HepG2 (cell line): ENCODE measurements around the gene GJD3. TPM values are rescaled to one million over a fixed set of nuclear protein-coding genes. Genes with fewer than 3 reads are reported as not detected.

Experiments used
- ATAC-seq: fragments of 200-7000 bp; cut with Tn5 transposase; 3 replicates; pipeline ENCODE4 v1.9.1; 2020; ENCODE audit warnings: mild to moderate bottlenecking, moderate library complexity
- BruUV-seq: library from RNA; stranded (reverse); fragments of 400-500 nt; replicated peaks from 2 replicates; lab custom pipeline; 2021; lab: Mats Ljungman, UMichigan
- CTCF ChIA-PET: fragments of 300-600 bp; formaldehyde crosslinking; extraction: SDS; loops from one replicate; lab custom pipeline; 2021; ENCODE audit warnings: low total read pairs, inconsistent platforms, low intra/inter-chr PET ratio; lab: Yijun Ruan, JAX
- POLR2A ChIA-PET: fragments of 350-600 bp; sonication (Branson Sonifier 250); formaldehyde crosslinking; loops from one replicate; lab custom pipeline; 2020; ENCODE audit warnings: antibody characterized with exemption, inconsistent platforms; lab: Yijun Ruan, JAX
- DNase-seq: peaks from one replicate; pipeline ENCODE4 v3.0.0-alpha.2; 2015; ENCODE audit warnings: low spot score
- FAIRE-seq: peaks from 3 replicates; lab custom pipeline; 2011; peaks lifted over from hg19 to GRCh38; lab: Jason Lieb, UNC
- H2AFZ ChIP-seq: one replicate; pipeline ENCODE4 v1.6.1; 2011; ENCODE audit warnings: low read length, inconsistent platforms
- H3K27ac ChIP-seq: fragments of 300-600 bp; 3 replicates; pipeline ENCODE4 v1.8.0; 2011; ENCODE audit warnings: mixed run types, mild to moderate bottlenecking, mixed read lengths, low read length, inconsistent platforms; ENCODE audit not compliant: insufficient read depth; ENCODE audit errors: extremely low read length
- H3K27me3 ChIP-seq, 2 experiments: fragments of 200-600 bp in 1 of 2; 2 replicates in 1 of 2; 3 replicates in 1 of 2; pipeline versions ENCODE4 v1.6.0 to v1.8.0; 2011; ENCODE audit warnings: low read length in 2 of 2, mild to moderate bottlenecking in 2 of 2, moderate library complexity in 2 of 2, inconsistent platforms in 1 of 2; ENCODE audit not compliant: insufficient read depth in 2 of 2, control insufficient read depth in 1 of 2
- H3K36me3 ChIP-seq, 2 experiments: fragments of 200-600 bp in 1 of 2; replicated peaks in 1 of 2; 2 replicates in 1 of 2; 3 replicates in 1 of 2; pipeline versions ENCODE4 v1.5.1 to v1.8.0; 2011; ENCODE audit warnings: low read length in 2 of 2, inconsistent platforms in 1 of 2; ENCODE audit not compliant: insufficient read depth in 2 of 2, control insufficient read depth in 1 of 2
- H3K4me1 ChIP-seq: 2 replicates; pipeline ENCODE4 v1.5.1; 2012; ENCODE audit warnings: low read length, inconsistent platforms; ENCODE audit not compliant: insufficient read depth
- H3K4me2 ChIP-seq: 2 replicates; pipeline ENCODE4 v1.6.0; 2011; ENCODE audit warnings: low read depth, low read length, inconsistent platforms
- H3K4me3 ChIP-seq, 3 experiments: fragments of 200-600 bp in 1 of 3; sonication (generic), shearing (Covaris generic) in 1 of 3; replicated peaks in 1 of 3; 2 replicates each; pipeline ENCODE4 v1.5.1; 2011 to 2016; ENCODE audit warnings: low read length in 3 of 3, inconsistent platforms in 2 of 3, low read depth in 2 of 3, mild to moderate bottlenecking in 2 of 3, control low read depth in 1 of 3, mixed read lengths in 1 of 3; ENCODE audit not compliant: insufficient read depth in 1 of 3
- H3K79me2 ChIP-seq: one replicate; pipeline ENCODE4 v1.6.1; 2011; ENCODE audit warnings: low read length, inconsistent platforms; ENCODE audit not compliant: insufficient read depth
- H3K9ac ChIP-seq: 2 replicates; pipeline ENCODE4 v1.6.0; 2011; ENCODE audit warnings: mild to moderate bottlenecking, low read depth, low read length, inconsistent platforms; ENCODE audit not compliant: insufficient read depth
- H3K9me3 ChIP-seq: 2 replicates; pipeline ENCODE4 v1.5.1; 2012; ENCODE audit warnings: mild to moderate bottlenecking, low read length
- H4K20me1 ChIP-seq: 2 replicates; pipeline ENCODE4 v1.6.0; 2011; ENCODE audit warnings: inconsistent platforms, mild to moderate bottlenecking, low read length, moderate library complexity; ENCODE audit not compliant: insufficient read depth
- AHR ChIP-seq: IDR thresholded peaks from 2 replicates; pipeline ENCODE4 v1.6.1; 2018; ENCODE audit warnings: missing genetic modification reagents, missing compliant biosample characterization
- FOSL1 ChIP-seq: sonication (generic); formaldehyde crosslinking; IDR thresholded peaks from 2 replicates; pipeline ENCODE4 v1.9.0; 2021; ENCODE audit warnings: missing genetic modification reagents, borderline replicate concordance
- HOXA5 ChIP-seq: sonication (generic); formaldehyde crosslinking; IDR thresholded peaks from 2 replicates; pipeline ENCODE4 v1.4.0; 2020; ENCODE audit warnings: missing genetic modification reagents
- MBNL3 ChIP-seq: fragments of 250-450 bp; sonication (Bioruptor Pico); conservative IDR thresholded peaks from 2 replicates; pipeline ENCODE4 v1.8.0; 2022; ENCODE audit warnings: mild to moderate bottlenecking, inconsistent platforms
- PBX3 ChIP-seq: sonication (generic); formaldehyde crosslinking; IDR thresholded peaks from 2 replicates; pipeline ENCODE4 v1.8.1; 2023; ENCODE audit warnings: missing genetic modification reagents, inconsistent platforms, borderline replicate concordance
- RFX5 ChIP-seq: IDR thresholded peaks from 2 replicates; pipeline ENCODE4 v1.6.1; 2011; ENCODE audit warnings: low read depth, low read length, improper control_type of control experiment
- TRIM24 ChIP-seq: sonication (generic); formaldehyde crosslinking; IDR thresholded peaks from 2 replicates; pipeline ENCODE4 v1.8.0; 2022; ENCODE audit warnings: mild to moderate bottlenecking, missing genetic modification reagents
- USF2 ChIP-seq, 2 experiments: sonication (generic) in 1 of 2; formaldehyde crosslinking in 1 of 2; IDR thresholded peaks; 2 replicates each; pipeline versions ENCODE4 v1.5.1 to v1.6.1; 2011 to 2020; ENCODE audit warnings: borderline replicate concordance in 1 of 2, low read depth in 1 of 2, low read length in 1 of 2, mild to moderate bottlenecking in 1 of 2, missing genetic modification reagents in 1 of 2, moderate library complexity in 1 of 2
- YEATS2 ChIP-seq: sonication (generic); formaldehyde crosslinking; IDR thresholded peaks from 2 replicates; pipeline ENCODE4 v1.4.0; 2020; ENCODE audit warnings: missing genetic modification reagents, borderline replicate concordance
- ZNF17 ChIP-seq: sonication (generic); formaldehyde crosslinking; IDR thresholded peaks from 2 replicates; pipeline ENCODE4 v1.5.0; 2020; ENCODE audit warnings: mild to moderate bottlenecking, missing genetic modification reagents
- ZNF232 ChIP-seq: sonication (generic); formaldehyde crosslinking; IDR thresholded peaks from 2 replicates; pipeline ENCODE4 v1.4.0; 2020; ENCODE audit warnings: missing genetic modification reagents, borderline replicate concordance
- ZNF296 ChIP-seq: sonication (generic); formaldehyde crosslinking; conservative IDR thresholded peaks from 2 replicates; pipeline ENCODE4 v1.5.0; 2020; ENCODE audit warnings: mild to moderate bottlenecking, missing genetic modification reagents
- ZNF629 ChIP-seq: sonication (generic); formaldehyde crosslinking; conservative IDR thresholded peaks from 2 replicates; pipeline ENCODE4 v1.5.0; 2020; ENCODE audit warnings: missing genetic modification reagents
- ZNF639 ChIP-seq: conservative IDR thresholded peaks from 2 replicates; pipeline ENCODE4 v1.6.1; 2018; ENCODE audit warnings: missing genetic modification reagents
- ZNF709 ChIP-seq: sonication (generic); formaldehyde crosslinking; IDR thresholded peaks from 2 replicates; pipeline ENCODE4 v1.5.0; 2020; ENCODE audit warnings: mild to moderate bottlenecking, missing genetic modification reagents
- ZSCAN31 ChIP-seq: sonication (generic); formaldehyde crosslinking; IDR thresholded peaks from 2 replicates; pipeline ENCODE4 v1.5.0; 2020; ENCODE audit warnings: low read depth, mild to moderate bottlenecking, missing genetic modification reagents
- WGBS: methylation state at CpG from one replicate; pipeline ENCODE4 v1.1.6; 2017; ENCODE audit warnings: low lambda C conversion rate; 5-methylcytosine and 5-hydroxymethylcytosine counted together
- in situ Hi-C: cut with HindIII; loops from 2 replicates; pipeline ENCODE4 v1.10.0; 2017; ENCODE audit warnings: low pct_unique_long_range_greater_than_20kb; ENCODE audit not compliant: extremely low pct_ligation_motif_present
- intact Hi-C: fragments of 100-400 bp; cut with micrococcal nuclease; formaldehyde crosslinking; loops from one replicate; pipeline ENCODE4 v1.10.0; 2022; ENCODE audit not compliant: unreplicated experiment
- polyA plus RNA-seq, 8 experiments: library from polyadenylated mRNA; depleted of rRNA in 3 of 8; stranded (reverse) in 7 of 8; unstranded in 1 of 8; fragments of >200 nt; fragmentation: Illumina TruSeq in 4 of 8; extraction: Trizol in 4 of 8; gene quantifications; 2 replicates each; pipeline versions ENCODE4 v1.2.1 to v1.2.3, GENCODE V29; 2011 to 2016; ENCODE audit warnings: low read depth in 4 of 8, missing spikeins in 1 of 8, mixed read lengths in 1 of 8; ENCODE audit not compliant: insufficient read depth in 1 of 8
- total RNA-seq, 5 experiments: library from RNA; depleted of rRNA; stranded (reverse); fragments of >200 nt; fragmentation: Illumina TruSeq; extraction: Trizol; gene quantifications; 2 replicates each; pipeline ENCODE4 v1.2.3, GENCODE V29; 2016; ENCODE audit warnings: low read depth in 1 of 5

Gene GJD3
- total and polyA plus RNA-seq, 2 of the 13 experiments (the other 11 are each of a cell fraction or from before 2014, with no cell fraction given): not detected

DNA sequence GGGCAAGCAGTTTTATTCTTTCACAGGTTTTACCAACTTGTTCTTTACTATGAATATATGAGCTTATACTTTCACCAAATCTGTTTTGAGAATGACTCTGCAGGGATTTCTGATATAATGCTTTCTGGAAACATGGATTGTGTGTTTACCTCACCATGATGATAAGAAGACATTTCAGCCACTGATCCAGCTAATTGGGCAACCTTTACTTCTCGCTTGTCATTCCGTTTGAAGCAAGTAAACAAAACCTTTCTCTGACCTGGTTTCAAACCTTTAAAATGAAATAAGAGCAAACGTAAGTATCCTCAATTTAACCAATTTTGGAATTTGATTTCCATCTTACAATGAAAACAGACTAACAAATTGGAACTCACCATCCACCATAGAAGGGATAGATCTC lies 39.5 kb upstream of the GJD3 start:
- Histone ChIP-seq H3K36me3 (peaks cover 22 to 90% of the 10 kb centered on the region in 2 experiments), H3K79me2 (peaks cover 3% of the 10 kb centered on the region), H3K4me3 (no peak overlapping the region), H3K9ac (no peak overlapping the region), H3K4me2 (no peak overlapping the region), H3K9me3 (no peaks in the 10 kb centered on the region), H2AFZ (no peak overlapping the region), H3K27ac (no peak overlapping the region), H3K4me1 (no peaks in the 10 kb centered on the region), H3K27me3 (no peaks in the 10 kb centered on the region), H4K20me1 (no peaks in the 10 kb centered on the region; the same call in 1 of the 2 replicates)
- intact Hi-C loops: no loop called here
- CTCF ChIA-PET: no interaction called here
- TF ChIP-seq ZSCAN31 (no peak), HOXA5 (CRISPR knock-in tag) (no peak), ZNF709 (CRISPR knock-in tag) (no peak), ZNF17 (CRISPR knock-in tag) (no peak), RFX5 (no peak), USF2 (IDR thresholded peaks at IDR 0.05; ENCODE audit: low read depth, low read length) (no peak), USF2 (CRISPR knock-in tag; IDR thresholded peaks at IDR 0.05; ENCODE audit: borderline replicate concordance) (no peak), TRIM24 (no peak), ZNF296 (CRISPR knock-in tag) (no peak), PBX3 (no peak), YEATS2 (CRISPR knock-in tag) (no peak), ZNF232 (no peak), MBNL3 (CRISPR knock-in tag) (no peak), ZNF639 (CRISPR knock-in tag) (no peak), AHR (no peak), ZNF629 (no peak), FOSL1 (no peak)
- FAIRE-seq (no peak), DNase-seq (no peak), ATAC-seq (no peak)
- BruUV-seq: no TSS peak
- POLR2A ChIA-PET: no interaction called here
- in situ Hi-C loops: no loop called here
- 95% methylated on average over 3 of the region's 3 CpGs for WGBS
